Fibroblast of skin of back (primary cell): ENCODE measurements around the gene CMTM6.
"Not testable (repeated sequence)": the region's sequence is repeated elsewhere in the genome, so short reads cannot be mapped to it uniquely, and the experiment has no call there.

Experiments
- DNase-seq: peaks from one replicate; pipeline ENCODE4 v3.0.0-alpha.2; 2013

Gene CMTM6

GRCh38 chr3:32466808-32467207 lies 35.8 kb downstream of the CMTM6 start:
- DNase-seq = not testable (repeated sequence)

DNA sequence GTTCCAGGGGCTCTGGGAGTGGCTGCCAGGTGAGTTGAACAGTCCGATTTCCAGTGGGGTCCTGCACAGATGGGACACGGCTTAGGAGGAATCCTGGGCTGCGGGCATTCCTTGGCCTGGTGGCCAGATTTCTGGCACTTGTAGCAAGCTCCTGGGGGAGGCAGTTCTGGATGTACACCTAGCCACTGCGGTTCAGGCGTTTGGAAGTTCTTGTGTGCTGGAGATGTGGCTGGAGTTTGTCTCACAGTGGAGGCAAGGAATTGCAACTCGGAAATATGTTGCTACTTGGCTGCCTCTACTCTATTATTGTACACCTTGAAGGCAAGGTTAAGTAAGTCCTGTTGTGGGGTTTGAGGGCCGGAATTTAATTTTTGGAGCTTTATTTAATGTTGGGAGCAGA lies 37.9 kb downstream of the CMTM6 start:
- not testable (repeated sequence) for DNase-seq

- not testable (repeated sequence) for DNase-seq
Measured at GRCh38 chr3:32463415-32463814, 39.2 kb downstream of the CMTM6 start.

- DNase-seq = not testable (repeated sequence)
Measured at GRCh38 chr3:32462191-32462986, 40.3 kb downstream of the CMTM6 start.

- not testable (repeated sequence) for DNase-seq
Measured at GRCh38 chr3:32460817-32461496, 41.7 kb downstream of the CMTM6 start.

- DNase-seq = no peak
Measured at GRCh38 chr3:32460031-32460749, 42.5 kb downstream of the CMTM6 start.

DNA sequence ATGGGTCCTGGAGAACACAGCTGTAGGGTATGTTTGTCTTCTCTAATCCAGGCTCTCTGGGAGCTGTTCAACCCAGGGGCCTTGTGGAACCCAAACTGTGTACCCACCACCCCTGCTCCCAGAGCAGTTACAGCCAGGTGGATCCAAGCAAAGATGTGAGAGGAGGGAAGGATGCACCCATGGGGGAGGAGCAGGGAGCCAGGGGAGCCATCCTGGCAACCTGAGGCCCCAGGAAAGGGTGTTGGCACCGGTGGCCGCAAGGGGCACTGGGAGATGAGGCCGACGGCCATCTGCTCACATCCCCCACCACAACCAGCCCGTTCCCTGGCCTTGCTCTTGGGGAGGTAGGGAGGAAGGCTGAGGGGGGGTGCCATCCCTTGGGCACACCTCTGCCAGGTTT lies 43.2 kb downstream of the CMTM6 start:
- DNase-seq = no peak

GRCh38 chr3:32457971-32458471 lies 44.6 kb downstream of the CMTM6 start:
- DNase-seq = no peak

- no peak for DNase-seq
Measured at GRCh38 chr3:32456429-32457130, 46.1 kb downstream of the CMTM6 start.

GRCh38 chr3:32455609-32456428 lies 46.8 kb downstream of the CMTM6 start:
- DNase-seq = no peak

- no peak for DNase-seq
Measured at GRCh38 chr3:32454731-32455608, 47.7 kb downstream of the CMTM6 start.

GRCh38 chr3:32454111-32454510 lies 48.5 kb downstream of the CMTM6 start:
- no peak for DNase-seq

DNA sequence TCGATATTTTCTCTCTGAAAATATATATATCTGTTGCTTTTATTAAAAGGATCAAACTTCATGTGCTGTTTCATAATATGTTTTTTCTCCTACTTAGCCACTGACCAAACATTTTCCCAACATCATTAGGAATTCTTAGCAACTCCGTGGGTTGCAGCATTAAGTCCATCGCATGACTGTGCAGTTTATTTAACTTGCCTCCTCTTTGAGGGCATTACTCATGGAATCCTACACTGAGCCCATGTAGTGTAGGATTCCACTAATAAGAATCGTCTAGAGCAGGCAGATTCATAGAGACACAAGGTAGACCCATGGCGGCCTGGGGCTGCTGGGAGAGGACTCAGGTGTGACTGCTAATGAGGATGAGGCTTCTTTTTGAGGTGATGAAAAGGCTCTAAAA lies 49.3 kb downstream of the CMTM6 start:
- peak; percentile 78 for DNase-seq

GRCh38 chr3:32452009-32452408 lies 50.6 kb downstream of the CMTM6 start:
- DNase-seq = no peak

DNA sequence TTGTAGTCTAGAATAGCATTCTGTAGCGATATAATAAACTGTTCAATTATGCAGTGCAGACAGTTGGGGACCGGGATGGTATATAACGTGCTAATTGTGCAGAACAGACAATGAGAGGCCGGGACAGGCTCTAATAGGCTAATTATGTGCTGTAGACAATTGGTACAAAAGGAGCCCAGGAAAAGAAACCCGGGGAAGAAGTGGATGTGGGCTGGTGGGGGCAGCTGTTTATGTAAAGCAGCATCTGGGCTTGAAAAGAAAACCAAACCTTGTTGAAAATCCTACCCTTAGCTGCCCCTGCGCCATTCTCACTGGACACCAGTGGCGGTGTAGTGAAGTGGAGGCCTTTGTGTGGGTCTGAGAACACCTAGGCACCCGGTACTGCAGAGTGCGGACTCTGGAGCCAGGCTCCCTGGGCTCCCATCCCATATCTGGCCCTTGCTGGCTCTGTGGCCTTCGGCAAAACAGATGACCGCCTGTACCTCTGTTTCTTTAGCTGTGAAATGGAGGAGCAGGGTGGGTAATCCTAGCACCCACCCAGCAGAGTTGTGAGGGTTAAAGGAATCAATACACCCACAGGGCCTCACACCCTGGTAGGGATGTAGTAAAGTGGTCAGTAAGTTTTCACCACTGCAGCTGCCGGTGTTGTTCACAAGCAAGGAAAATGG lies 51.5 kb downstream of the CMTM6 start:
- DNase-seq = no peak

DNA sequence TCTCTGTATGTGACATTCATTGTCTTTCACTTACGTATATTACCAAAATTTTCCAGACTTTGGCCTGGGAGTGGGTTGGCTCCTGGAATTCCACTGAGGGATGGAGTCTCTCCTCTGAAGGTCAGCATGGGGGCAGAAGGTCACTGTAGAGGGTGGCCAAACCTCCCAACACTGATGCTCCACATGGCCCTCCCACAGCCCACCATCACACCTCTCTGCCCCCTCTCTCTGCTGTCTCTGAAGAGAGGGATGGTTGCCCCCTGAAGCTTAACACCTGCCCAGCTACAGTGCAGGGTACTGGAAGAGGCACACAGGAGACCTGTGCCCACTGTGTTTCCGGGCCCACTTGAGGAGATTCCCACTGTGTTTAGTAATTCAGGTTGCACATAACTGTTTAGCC lies 52.2 kb downstream of the CMTM6 start:
- DNase-seq = no peak

DNA sequence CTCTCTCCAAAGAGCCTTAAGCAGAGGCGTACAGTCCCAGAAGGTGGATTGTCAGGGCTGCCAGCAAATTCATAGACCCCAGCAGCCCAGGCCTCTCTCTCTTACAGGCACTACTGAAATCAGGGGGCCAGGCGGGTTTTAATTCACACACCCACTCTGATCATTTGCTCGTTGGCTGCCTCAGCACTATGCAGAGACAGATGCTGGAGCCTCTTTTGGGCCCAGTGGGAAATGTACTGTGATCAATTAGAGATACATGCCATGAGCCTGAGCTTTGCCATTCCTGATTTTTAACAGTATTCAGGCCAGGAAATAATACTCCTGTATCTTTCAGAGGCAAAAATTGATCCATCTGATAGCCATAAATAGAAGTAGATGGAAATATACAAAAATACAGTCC lies 53.0 kb downstream of the CMTM6 start:
- no peak for DNase-seq

- no peak for DNase-seq
Measured at GRCh38 chr3:32448686-32449474, 53.8 kb downstream of the CMTM6 start.

DNA sequence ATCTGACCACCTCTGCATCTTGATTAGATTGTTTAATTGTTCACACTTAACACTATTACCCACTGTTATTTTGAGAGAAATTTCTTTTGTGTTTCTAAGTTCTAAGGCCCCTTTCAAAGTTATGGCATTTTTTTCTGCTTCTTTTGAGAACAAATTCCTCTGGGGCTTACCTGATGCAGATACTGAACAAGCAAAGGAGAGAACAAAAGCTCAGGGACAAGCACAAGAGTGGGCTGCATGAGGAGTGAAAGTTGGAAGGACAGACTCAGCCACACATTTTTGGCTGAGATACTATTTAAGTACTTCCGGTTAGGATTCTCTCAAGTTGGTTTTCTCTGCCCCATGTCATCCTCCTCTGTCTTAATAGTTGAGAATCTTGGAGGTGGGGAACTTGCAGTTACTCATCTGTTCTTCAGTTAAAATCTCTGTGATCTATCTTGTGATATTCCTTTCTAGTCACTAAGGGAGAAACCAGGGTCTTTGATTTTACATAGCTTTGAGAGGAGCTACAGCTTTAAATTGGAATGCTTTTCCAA lies 54.7 kb downstream of the CMTM6 start:
- DNase-seq = no peak
